Ascending aorta (tissue), 2 donors: ENCODE measurements around the gene ITIH6. TPM values are rescaled to one million over a fixed set of nuclear protein-coding genes. Genes with fewer than 3 reads are reported as not detected.
A peak's percentile ranks its signal among the peaks of the same experiment; 100 is the strongest.
"Not testable (repeated sequence)": the region's sequence is repeated elsewhere in the genome, so short reads cannot be mapped to it uniquely, and the experiment has no call there.

Experiments used
- DNase-seq, 2 donors: peaks; one replicate each; pipeline ENCODE4 v3.0.0-alpha.2; 2019; ENCODE audit warnings: low spot score in 2 of 2
- H3K27ac ChIP-seq, 2 donors: fragments of 200-600 bp; sonication (generic); one replicate each; pipeline ENCODE4 v1.5.1; 2016 to 2017; ENCODE audit warnings: mild to moderate bottlenecking in 1 of 2
- H3K27me3 ChIP-seq: fragments of 200-600 bp; sonication (generic); one replicate; pipeline ENCODE4 v1.5.1; 2017
- H3K36me3 ChIP-seq, 2 donors: fragments of 200-600 bp; sonication (generic); one replicate each; pipeline ENCODE4 v1.5.1; 2016
- H3K4me1 ChIP-seq, 2 donors: fragments of 200-600 bp; sonication (generic); one replicate each; pipeline ENCODE4 v1.5.1; 2016 to 2017; ENCODE audit warnings: mild to moderate bottlenecking in 1 of 2
- H3K4me3 ChIP-seq, 2 donors: fragments of 200-600 bp; sonication (generic); one replicate each; pipeline ENCODE4 v1.5.1; 2016 to 2017; ENCODE audit warnings: mild to moderate bottlenecking in 1 of 2
- H3K9me3 ChIP-seq, 2 donors: fragments of 200-600 bp; sonication (generic); one replicate each; pipeline ENCODE4 v1.5.1; 2016
- intact Hi-C: fragments of 100-400 bp; cut with DNase I; formaldehyde crosslinking; loops from one replicate; pipeline ENCODE4 v1.15.1; 2023
- total RNA-seq: library from RNA; depleted of rRNA; stranded (reverse); fragments of >200 nt; gene quantifications from one replicate; pipeline ENCODE4 v1.1.0, GENCODE V29; 2016
- TF ChIP-seq, protein P1 (sequence below), 3 experiments: fragments of 200-600 bp in 2 of 3; fragments of 450-650 bp in 1 of 3; sonication (generic) in 2 of 3; IDR thresholded peaks; one replicate each; pipeline ENCODE4 v1.5.1; 2016 to 2019; ENCODE audit warnings: antibody characterized with exemption in 3 of 3, mild to moderate bottlenecking in 1 of 3, moderate library complexity in 1 of 3

ITIH6 gene
- total RNA-seq, 1 donor from 2014 or later: not detected

- Histone ChIP-seq H3K4me1 (no peaks in the 10 kb centered on the region), H3K27ac (no peak overlapping the region), H3K9me3 (no peaks in the 10 kb centered on the region), H3K27me3 (no peaks in the 10 kb centered on the region), H3K36me3 (no peaks in the 10 kb centered on the region), H3K4me3 (no peak overlapping the region)
- DNase-seq: no peak
- TF ChIP-seq, protein P1, sequence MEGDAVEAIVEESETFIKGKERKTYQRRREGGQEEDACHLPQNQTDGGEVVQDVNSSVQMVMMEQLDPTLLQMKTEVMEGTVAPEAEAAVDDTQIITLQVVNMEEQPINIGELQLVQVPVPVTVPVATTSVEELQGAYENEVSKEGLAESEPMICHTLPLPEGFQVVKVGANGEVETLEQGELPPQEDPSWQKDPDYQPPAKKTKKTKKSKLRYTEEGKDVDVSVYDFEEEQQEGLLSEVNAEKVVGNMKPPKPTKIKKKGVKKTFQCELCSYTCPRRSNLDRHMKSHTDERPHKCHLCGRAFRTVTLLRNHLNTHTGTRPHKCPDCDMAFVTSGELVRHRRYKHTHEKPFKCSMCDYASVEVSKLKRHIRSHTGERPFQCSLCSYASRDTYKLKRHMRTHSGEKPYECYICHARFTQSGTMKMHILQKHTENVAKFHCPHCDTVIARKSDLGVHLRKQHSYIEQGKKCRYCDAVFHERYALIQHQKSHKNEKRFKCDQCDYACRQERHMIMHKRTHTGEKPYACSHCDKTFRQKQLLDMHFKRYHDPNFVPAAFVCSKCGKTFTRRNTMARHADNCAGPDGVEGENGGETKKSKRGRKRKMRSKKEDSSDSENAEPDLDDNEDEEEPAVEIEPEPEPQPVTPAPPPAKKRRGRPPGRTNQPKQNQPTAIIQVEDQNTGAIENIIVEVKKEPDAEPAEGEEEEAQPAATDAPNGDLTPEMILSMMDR (IDR thresholded peaks at IDR 0.05): no peak
- intact Hi-C loops: no loop called here
These were observed 12.2 kb downstream of the ITIH6 start for GRCh38 chrX:54785901-54786300.

- no peak overlapping the region for H3K27ac ChIP-seq
- H3K36me3 ChIP-seq: no peaks in the 10 kb centered on the region
- H3K27me3 ChIP-seq: no peaks in the 10 kb centered on the region
- intact Hi-C loops: no loop called here
- no peak overlapping the region for H3K4me3 ChIP-seq
- no peaks in the 10 kb centered on the region for H3K9me3 ChIP-seq
- TF ChIP-seq, protein P1 (IDR thresholded peaks at IDR 0.05): no peak
- DNase-seq: no peak
- peaks cover 0 to 2% of the 10 kb centered on the region in 2 donors for H3K4me1 ChIP-seq
These were observed 20.9 kb downstream of the ITIH6 start for GRCh38 chrX:54776987-54777672.

DNA sequence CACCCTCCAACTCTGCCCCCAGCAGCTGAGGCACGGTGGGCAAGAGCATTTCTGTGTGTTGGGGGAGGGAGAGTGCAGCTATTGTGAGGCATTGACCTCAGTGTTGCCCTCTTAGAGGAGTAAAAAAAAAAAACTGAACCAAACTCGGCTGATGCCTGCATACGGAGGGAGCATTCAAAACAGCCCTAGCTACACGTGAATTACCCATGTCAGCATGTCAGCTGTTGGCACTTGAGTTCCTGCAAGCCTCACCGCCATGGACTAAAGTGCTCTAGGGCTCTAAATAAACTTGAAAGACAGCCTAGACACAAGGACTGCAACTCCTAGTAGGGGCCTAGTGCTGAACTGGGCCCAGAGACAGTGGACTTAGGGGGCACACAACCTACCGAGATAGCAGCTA, 22.0 kb downstream of the ITIH6 start:
- no peak overlapping the region for H3K27ac ChIP-seq
- H3K9me3 ChIP-seq: no peaks in the 10 kb centered on the region
- no peak overlapping the region for H3K4me3 ChIP-seq
- intact Hi-C loops: no loop called here
- H3K4me1 ChIP-seq: peaks cover 0 to 2% of the 10 kb centered on the region in 2 donors
- no peaks in the 10 kb centered on the region for H3K27me3 ChIP-seq
- TF ChIP-seq, protein P1 (IDR thresholded peaks at IDR 0.05): no peak
- no peak for DNase-seq
- no peaks in the 10 kb centered on the region for H3K36me3 ChIP-seq

GRCh38 chrX:54774391-54775094, 23.5 kb downstream of the ITIH6 start:
- H3K9me3 ChIP-seq, H3K27me3 ChIP-seq, H3K4me3 ChIP-seq, intact Hi-C loops, H3K4me1 ChIP-seq, H3K36me3 ChIP-seq, DNase-seq: not testable (repeated sequence)
- peak overlapping the region in 1 of 2 donors; percentile 11 for H3K27ac ChIP-seq

DNA sequence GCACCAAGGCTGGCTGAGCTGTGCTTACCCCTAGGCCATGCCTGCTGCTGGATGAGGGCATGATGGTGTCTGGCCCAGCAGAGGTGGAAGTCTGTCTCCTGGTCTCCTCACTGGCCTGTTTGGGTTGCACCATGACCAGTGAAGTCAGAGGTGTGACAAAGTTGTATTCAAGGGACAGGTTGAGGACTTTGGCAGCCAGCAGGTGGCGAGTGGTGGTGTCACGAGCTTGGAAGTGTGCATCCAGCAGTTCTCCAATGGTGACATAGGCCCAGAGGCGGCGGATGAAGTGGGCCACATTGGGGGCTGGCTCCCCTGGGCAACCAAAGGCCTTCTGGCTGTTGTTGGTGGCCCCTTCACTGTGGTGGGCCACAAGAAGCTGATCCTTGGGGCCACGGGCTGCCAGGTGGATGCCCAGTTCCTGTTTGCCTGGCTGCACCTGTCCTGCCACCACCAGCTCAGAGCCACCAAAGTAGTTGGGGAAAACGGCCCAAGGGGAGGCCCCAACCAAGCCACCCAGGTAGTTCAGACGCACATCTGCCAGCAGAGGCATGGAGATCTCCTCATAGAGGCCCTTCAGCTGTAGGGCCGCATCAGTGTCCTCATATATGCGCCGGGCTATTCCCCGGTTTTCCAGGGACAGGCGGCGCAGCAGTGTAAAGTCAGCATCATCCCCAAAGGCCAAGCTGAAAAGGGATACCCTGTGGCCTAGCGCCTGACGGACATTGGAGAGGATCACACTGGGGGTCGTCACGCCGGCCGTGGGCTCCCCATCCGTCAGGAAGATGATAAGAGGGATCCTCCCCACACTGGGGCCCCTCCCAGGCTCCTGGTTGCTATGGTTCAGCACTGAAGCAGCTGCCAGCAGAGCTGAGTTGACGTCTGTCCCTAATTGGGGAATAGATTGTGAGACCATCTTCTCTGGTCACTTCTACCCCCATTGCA, 39.7 kb downstream of the ITIH6 start:
- H3K4me3 ChIP-seq: no peak overlapping the region
- intact Hi-C loops: no loop called here
- TF ChIP-seq, protein P1 (IDR thresholded peaks at IDR 0.05): no peak
- no peaks in the 10 kb centered on the region for H3K36me3 ChIP-seq
- DNase-seq: no peak
- H3K4me1 ChIP-seq: no peaks in the 10 kb centered on the region
- no peaks in the 10 kb centered on the region for H3K9me3 ChIP-seq
- no peaks in the 10 kb centered on the region for H3K27me3 ChIP-seq
- H3K27ac ChIP-seq: no peak overlapping the region
